MCF 10A (cell line): Measurements from ENCODE around the gene ZBTB7B. TPM values are rescaled to one million over a fixed set of nuclear protein-coding genes. Genes with fewer than 3 reads are reported as not detected.
A peak's percentile ranks its signal among the peaks of the same experiment; 100 is the strongest.

Experiments used
- BruUV-seq: library from RNA; stranded (reverse); fragments of 400-500 nt; replicated peaks from 2 replicates; lab custom pipeline; 2021; lab: Mats Ljungman, UMichigan
- CTCF ChIA-PET: fragments of 300-600 bp; sonication (Branson Sonifier 250); formaldehyde crosslinking; extraction: SDS; loops from one replicate; lab custom pipeline; 2021; ENCODE audit warnings: antibody characterized with exemption, inconsistent platforms; lab: Yijun Ruan, JAX
- POLR2A ChIA-PET: fragments of 300-600, 350-650 bp; sonication (Branson Sonifier 250); formaldehyde crosslinking; extraction: SDS; loops from one replicate; lab custom pipeline; 2020; ENCODE audit warnings: antibody characterized with exemption, inconsistent platforms; lab: Yijun Ruan, JAX
- DNase-seq: peaks from one replicate; pipeline ENCODE4 v3.0.0-alpha.2; 2018; ENCODE audit not compliant: unreplicated experiment
- H3K27ac Mint-ChIP-seq: one replicate; pipeline ENCODE4 v1.8.0; 2022; ENCODE audit warnings: mild to moderate bottlenecking, low read depth, mixed read lengths; ENCODE audit not compliant: unreplicated experiment
- H3K27me3 Mint-ChIP-seq: one replicate; pipeline ENCODE4 v1.8.0; 2022; ENCODE audit warnings: mixed read lengths; ENCODE audit not compliant: insufficient read depth, unreplicated experiment
- H3K36me3 Mint-ChIP-seq: one replicate; pipeline ENCODE4 v1.8.0; 2022; ENCODE audit warnings: mild to moderate bottlenecking, moderate library complexity, mixed read lengths; ENCODE audit not compliant: insufficient read depth, unreplicated experiment
- H3K4me1 Mint-ChIP-seq: one replicate; pipeline ENCODE4 v1.8.0; 2022; ENCODE audit warnings: mixed read lengths; ENCODE audit not compliant: insufficient read depth, unreplicated experiment
- H3K4me3 Mint-ChIP-seq: one replicate; pipeline ENCODE4 v1.8.0; 2022; ENCODE audit warnings: mild to moderate bottlenecking, moderate library complexity, mixed read lengths; ENCODE audit not compliant: unreplicated experiment
- H3K9me3 Mint-ChIP-seq: one replicate; pipeline ENCODE4 v1.8.0; 2022; ENCODE audit warnings: mixed read lengths; ENCODE audit not compliant: unreplicated experiment
- CTCF ChIP-seq: fragments of 200-600 bp; IDR thresholded peaks from one replicate; pipeline ENCODE4 v1.8.0; 2022; ENCODE audit warnings: antibody characterized with exemption, mild to moderate bottlenecking; ENCODE audit not compliant: unreplicated experiment
- intact Hi-C: fragments of 100-400 bp; cut with micrococcal nuclease; formaldehyde crosslinking; loops from 2 replicates; pipeline ENCODE4 v1.14.1; 2022
- total RNA-seq: library from RNA; stranded (reverse); gene quantifications from 2 replicates; pipeline ENCODE4 v1.2.3, GENCODE V29; 2022

ZBTB7B gene
- total RNA-seq, 1 experiment from 2014 or later, result 175 TPM

- Mint-ChIP-seq H3K27ac (peak overlapping the region; percentile 72), H3K9me3 (no peaks in the 10 kb centered on the region), H3K27me3 (no peaks in the 10 kb centered on the region), H3K36me3 (peaks cover 31% of the 10 kb centered on the region), H3K4me3 (peak overlapping the region; percentile 90), H3K4me1 (peaks cover 32% of the 10 kb centered on the region)
- CTCF ChIA-PET, result interaction anchor here (0.6 to 23.3 kb wide), 22 partner anchors 10 to 1084 kb away, joined by 3 to 390 read pairs (median 5); partner anchors contain the start of genes CREB3L4, EFNA4, KRTCAP2 and LENEP
- no peak for TF ChIP-seq CTCF
- DNase-seq, result peak; percentile 26
- POLR2A ChIA-PET, result interaction anchor here (0.6 to 8.7 kb wide), 36 partner anchors 9 to 653 kb away, joined by 3 to 156 read pairs (median 6); partner anchors contain the start of genes CKS1B, EFNA3, EFNA4 and LENEP
- TSS peak; percentile 30 for BruUV-seq
- intact Hi-C loops, result loop anchor here (2.0 to 5.0 kb wide), 3 partner anchors 79 to 494 kb away; partner anchors contain the start of gene UBE2Q1
These were observed 48.8 kb downstream of the ZBTB7B start for GRCh38 chr1:155051342-155051776.

GRCh38 chr1:155051777-155052398, 49.3 kb downstream of the ZBTB7B start:
- H3K36me3 Mint-ChIP-seq, result peaks cover 35% of the 10 kb centered on the region
- peak overlapping the region; percentile 72 for H3K27ac Mint-ChIP-seq
- CTCF ChIA-PET, result interaction anchor here (0.6 to 23.3 kb wide), 28 partner anchors 8 to 1568 kb away, joined by 3 to 390 read pairs (median 6); partner anchors contain the start of genes EFNA3, EFNA4, KRTCAP2 and LENEP
- no peaks in the 10 kb centered on the region for H3K27me3 Mint-ChIP-seq
- H3K4me3 Mint-ChIP-seq, result peak overlapping the region; percentile 90
- peaks cover 32% of the 10 kb centered on the region for H3K4me1 Mint-ChIP-seq
- POLR2A ChIA-PET, result interaction anchor here (0.6 to 8.7 kb wide), 27 partner anchors 10 to 654 kb away, joined by 3 to 156 read pairs (median 10); partner anchors contain the start of genes CKS1B, EFNA3, EFNA4 and FLAD1
- no TSS peak for BruUV-seq
- H3K9me3 Mint-ChIP-seq, result no peaks in the 10 kb centered on the region
- TF ChIP-seq CTCF, result no peak
- DNase-seq, result peak; percentile 57
- intact Hi-C loops, result loop anchor here (1.0 to 5.0 kb wide), 6 partner anchors 9 to 495 kb away; partner anchors contain the start of genes UBE2Q1 and ZBTB7B

- no peaks in the 10 kb centered on the region for H3K27me3 Mint-ChIP-seq
- ChIA-PET CTCF (interaction anchor here (0.6 to 23.3 kb wide), 34 partner anchors 7 to 1569 kb away, joined by 3 to 390 read pairs (median 5); partner anchors contain the start of genes EFNA3, EFNA4, KRTCAP2 and LENEP), POLR2A (interaction anchor here (0.6 to 8.7 kb wide), 24 partner anchors 9 to 474 kb away, joined by 3 to 156 read pairs (median 10); partner anchors contain the start of genes CKS1B, EFNA3, EFNA4 and FLAD1)
- no TSS peak for BruUV-seq
- TF ChIP-seq CTCF, result peak; percentile 68
- H3K27ac Mint-ChIP-seq, result peak overlapping the region; percentile 72
- no peaks in the 10 kb centered on the region for H3K9me3 Mint-ChIP-seq
- peak; percentile 68 for DNase-seq
- peaks cover 32% of the 10 kb centered on the region for H3K4me1 Mint-ChIP-seq
- H3K4me3 Mint-ChIP-seq, result peak overlapping the region; percentile 90
- H3K36me3 Mint-ChIP-seq, result peaks cover 44% of the 10 kb centered on the region
- intact Hi-C loops, result loop anchor here (1.0 to 5.0 kb wide), 4 partner anchors 9 to 495 kb away; partner anchors contain the start of genes UBE2Q1 and ZBTB7B
These were observed 50.1 kb downstream of the ZBTB7B start for GRCh38 chr1:155052439-155053395.
